ENCODE measurements around the gene SDF4.

The SDF4 gene

DNA sequence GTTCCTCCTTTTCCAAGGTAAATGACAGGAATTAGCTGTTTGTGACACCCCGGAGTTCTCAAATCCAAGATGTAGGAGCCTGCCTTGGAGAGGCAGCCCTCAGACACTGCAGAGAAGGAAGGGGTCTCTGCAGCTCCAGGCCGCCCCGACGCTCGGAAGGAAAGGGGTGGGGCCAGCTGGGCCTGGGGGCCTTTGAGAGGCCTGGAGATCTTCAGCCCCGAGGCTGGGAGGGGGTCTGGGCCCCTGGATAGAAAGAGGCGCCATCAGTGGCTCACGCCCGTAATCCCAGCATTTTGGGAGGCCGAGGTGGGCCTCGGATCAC, 24.3 kb downstream of the SDF4 start:
- Histone ChIP-seq H3K4me3 (ENCODE audit: low read depth, low read length) (no peak overlapping the region), H3K4me1 (ENCODE audit: control insufficient read depth, insufficient read depth, low read length) (peaks cover 3% of the 10 kb centered on the region; the same call in 1 of the 2 replicates), H3K9me3 (ENCODE audit: control insufficient read depth, insufficient read depth, low read depth, low read length) (no peaks in the 10 kb centered on the region), H3K27ac (ENCODE audit: extremely low read depth, low read depth, low read length) (no peak overlapping the region), H3K36me3 (ENCODE audit: control insufficient read depth in 2 of 2, insufficient read depth in 1 of 2, low read length in 2 of 2) (no peaks in the 10 kb centered on the region)
- POLR2A ChIA-PET: interaction anchor here (1.9 kb wide), 1 partner anchor 23 kb away, joined by 5 read pairs; no protein-coding TSS in a partner anchor
- CTCF ChIA-PET: interaction anchor here (0.5 kb wide), 1 partner anchor 86 kb away, joined by 3 read pairs; no protein-coding TSS in a partner anchor
- TF ChIP-seq ZNF596 (tag by site-specific recombination; IDR thresholded peaks at IDR 0.05) (no peak), ZFP69B (tag by site-specific recombination; IDR thresholded peaks at IDR 0.05) (no peak), ZNF677 (tag by site-specific recombination; IDR thresholded peaks at IDR 0.05) (no peak), ZNF155 (tag by site-specific recombination; IDR thresholded peaks at IDR 0.05) (no peak), ZNF555 (tag by site-specific recombination; conservative IDR thresholded peaks at IDR 0.05) (no peak), ZNF514 (tag by site-specific recombination; IDR thresholded peaks at IDR 0.05) (no peak), ZNF645 (tag by site-specific recombination; IDR thresholded peaks at IDR 0.05) (no peak), ZNF530 (tag by site-specific recombination; IDR thresholded peaks at IDR 0.05; ENCODE audit: low read depth) (no peak), ZNF292 (tag by site-specific recombination; IDR thresholded peaks at IDR 0.05; ENCODE audit: borderline replicate concordance, low read depth) (no peak), ZNF157 (tag by site-specific recombination; IDR thresholded peaks at IDR 0.05) (no peak), MEIS1 (CRISPR knock-in tag; IDR thresholded peaks at IDR 0.05; ENCODE audit: borderline replicate concordance) (no peak), ZNF791 (tag by site-specific recombination; IDR thresholded peaks at IDR 0.05) (no peak), ZNF692 (tag by site-specific recombination; IDR thresholded peaks at IDR 0.05) (no peak), ZNF843 (tag by site-specific recombination; IDR thresholded peaks at IDR 0.05) (no peak), REPIN1 (tag by site-specific recombination; IDR thresholded peaks at IDR 0.05; ENCODE audit: low read depth) (no peak), PRDM6 (tag by site-specific recombination; IDR thresholded peaks at IDR 0.05) (no peak), ZBTB8A (tag by site-specific recombination; IDR thresholded peaks at IDR 0.05) (no peak)
- TF ChIP-seq, protein P1, sequence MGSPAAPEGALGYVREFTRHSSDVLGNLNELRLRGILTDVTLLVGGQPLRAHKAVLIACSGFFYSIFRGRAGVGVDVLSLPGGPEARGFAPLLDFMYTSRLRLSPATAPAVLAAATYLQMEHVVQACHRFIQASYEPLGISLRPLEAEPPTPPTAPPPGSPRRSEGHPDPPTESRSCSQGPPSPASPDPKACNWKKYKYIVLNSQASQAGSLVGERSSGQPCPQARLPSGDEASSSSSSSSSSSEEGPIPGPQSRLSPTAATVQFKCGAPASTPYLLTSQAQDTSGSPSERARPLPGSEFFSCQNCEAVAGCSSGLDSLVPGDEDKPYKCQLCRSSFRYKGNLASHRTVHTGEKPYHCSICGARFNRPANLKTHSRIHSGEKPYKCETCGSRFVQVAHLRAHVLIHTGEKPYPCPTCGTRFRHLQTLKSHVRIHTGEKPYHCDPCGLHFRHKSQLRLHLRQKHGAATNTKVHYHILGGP (tag by site-specific recombination; IDR thresholded peaks at IDR 0.05): no peak

DNA sequence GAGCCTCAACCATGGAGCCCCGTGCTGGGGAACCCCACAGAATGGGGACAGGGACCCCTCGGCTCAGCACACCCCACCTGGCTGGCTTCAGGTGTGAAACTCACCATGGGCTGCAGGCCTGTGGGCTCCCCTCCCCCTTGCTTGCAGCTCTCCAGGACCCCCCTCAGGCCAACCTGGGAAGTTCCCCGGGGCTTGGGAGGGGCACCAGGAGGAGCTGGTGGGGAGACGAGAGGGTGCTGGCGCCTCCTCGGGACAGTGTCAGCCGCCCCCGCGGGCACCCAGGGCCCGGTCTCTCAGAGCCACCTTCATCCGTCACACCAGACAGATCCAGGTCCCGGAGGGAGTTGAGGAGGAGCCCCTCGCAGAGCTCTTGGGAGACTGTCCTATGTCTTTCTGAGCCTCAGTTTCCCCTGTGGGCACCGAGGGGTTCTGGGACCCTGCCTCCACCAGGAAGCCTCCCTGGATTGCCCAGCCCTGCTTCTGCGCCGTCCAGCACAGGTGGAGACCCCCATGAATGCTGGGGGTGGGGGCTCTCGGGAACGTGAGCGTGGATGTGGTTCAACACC, 24.8 kb downstream of the SDF4 start:
- Histone ChIP-seq H3K36me3 (ENCODE audit: control insufficient read depth in 2 of 2, insufficient read depth in 1 of 2, low read length in 2 of 2) (no peaks in the 10 kb centered on the region), H3K4me3 (ENCODE audit: low read depth, low read length) (no peak overlapping the region), H3K4me1 (ENCODE audit: control insufficient read depth, insufficient read depth, low read length) (peaks cover 3% of the 10 kb centered on the region; the same call in 1 of the 2 replicates), H3K9me3 (ENCODE audit: control insufficient read depth, insufficient read depth, low read depth, low read length) (no peaks in the 10 kb centered on the region), H3K27ac (ENCODE audit: extremely low read depth, low read depth, low read length) (no peak overlapping the region)
- CTCF ChIA-PET: interaction anchor here (0.5 kb wide), 1 partner anchor 85 kb away, joined by 3 read pairs; no protein-coding TSS in a partner anchor
- no peak for TF ChIP-seq ZNF311 (tag by site-specific recombination; IDR thresholded peaks at IDR 0.05; ENCODE audit: borderline replicate concordance)
- TF ChIP-seq ZNF335 (tag by site-specific recombination; conservative IDR thresholded peaks at IDR 0.05): no peak
- TF ChIP-seq ZNF157 (tag by site-specific recombination; IDR thresholded peaks at IDR 0.05): no peak
- TF ChIP-seq KLF8 (tag by site-specific recombination; IDR thresholded peaks at IDR 0.05): no peak
- TF ChIP-seq, protein P2, sequence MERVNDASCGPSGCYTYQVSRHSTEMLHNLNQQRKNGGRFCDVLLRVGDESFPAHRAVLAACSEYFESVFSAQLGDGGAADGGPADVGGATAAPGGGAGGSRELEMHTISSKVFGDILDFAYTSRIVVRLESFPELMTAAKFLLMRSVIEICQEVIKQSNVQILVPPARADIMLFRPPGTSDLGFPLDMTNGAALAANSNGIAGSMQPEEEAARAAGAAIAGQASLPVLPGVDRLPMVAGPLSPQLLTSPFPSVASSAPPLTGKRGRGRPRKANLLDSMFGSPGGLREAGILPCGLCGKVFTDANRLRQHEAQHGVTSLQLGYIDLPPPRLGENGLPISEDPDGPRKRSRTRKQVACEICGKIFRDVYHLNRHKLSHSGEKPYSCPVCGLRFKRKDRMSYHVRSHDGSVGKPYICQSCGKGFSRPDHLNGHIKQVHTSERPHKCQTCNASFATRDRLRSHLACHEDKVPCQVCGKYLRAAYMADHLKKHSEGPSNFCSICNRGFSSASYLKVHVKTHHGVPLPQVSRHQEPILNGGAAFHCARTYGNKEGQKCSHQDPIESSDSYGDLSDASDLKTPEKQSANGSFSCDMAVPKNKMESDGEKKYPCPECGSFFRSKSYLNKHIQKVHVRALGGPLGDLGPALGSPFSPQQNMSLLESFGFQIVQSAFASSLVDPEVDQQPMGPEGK (tag by site-specific recombination; IDR thresholded peaks at IDR 0.05): 0 out of 2 replicates have a peak, but pooled peaks have one; percentile 0
- peak; percentile 24; the same call in 1 of the 2 replicates for TF ChIP-seq GLIS1 (tag by site-specific recombination; IDR thresholded peaks at IDR 0.05)
- TF ChIP-seq GLIS2 (tag by site-specific recombination; IDR thresholded peaks at IDR 0.05): peak; percentile 69; the same call in 1 of the 2 replicates
- TF ChIP-seq ZNF37A (tag by site-specific recombination; IDR thresholded peaks at IDR 0.05): no peak
- TF ChIP-seq ZNF426 (tag by site-specific recombination; IDR thresholded peaks at IDR 0.05): no peak
- POLR2A ChIA-PET: interaction anchor here (1.9 kb wide), 1 partner anchor 24 kb away, joined by 5 read pairs; no protein-coding TSS in a partner anchor
